Thyroid gland (tissue), 4 donors: ENCODE measurements around the gene ABCC3.

Source experiments
- POLR2A ChIP-seq, 2 donors: fragments of 450-650 bp; IDR thresholded peaks; one replicate each; pipeline ENCODE4 v1.6.1; 2017; ENCODE audit warnings: antibody characterized with exemption in 2 of 2, mild to moderate bottlenecking in 2 of 2, moderate library complexity in 1 of 2
- TF ChIP-seq, protein P1 (sequence below), 6 experiments: fragments of 200-600 bp in 3 of 6; fragments of 450-650 bp in 3 of 6; sonication (generic) in 3 of 6; IDR thresholded peaks; one replicate each; pipeline ENCODE4 v1.5.1; 2016 to 2019; ENCODE audit warnings: antibody characterized with exemption in 6 of 6, mild to moderate bottlenecking in 2 of 6, inconsistent platforms in 1 of 6, moderate library complexity in 1 of 6

- TF ChIP-seq, protein P1, sequence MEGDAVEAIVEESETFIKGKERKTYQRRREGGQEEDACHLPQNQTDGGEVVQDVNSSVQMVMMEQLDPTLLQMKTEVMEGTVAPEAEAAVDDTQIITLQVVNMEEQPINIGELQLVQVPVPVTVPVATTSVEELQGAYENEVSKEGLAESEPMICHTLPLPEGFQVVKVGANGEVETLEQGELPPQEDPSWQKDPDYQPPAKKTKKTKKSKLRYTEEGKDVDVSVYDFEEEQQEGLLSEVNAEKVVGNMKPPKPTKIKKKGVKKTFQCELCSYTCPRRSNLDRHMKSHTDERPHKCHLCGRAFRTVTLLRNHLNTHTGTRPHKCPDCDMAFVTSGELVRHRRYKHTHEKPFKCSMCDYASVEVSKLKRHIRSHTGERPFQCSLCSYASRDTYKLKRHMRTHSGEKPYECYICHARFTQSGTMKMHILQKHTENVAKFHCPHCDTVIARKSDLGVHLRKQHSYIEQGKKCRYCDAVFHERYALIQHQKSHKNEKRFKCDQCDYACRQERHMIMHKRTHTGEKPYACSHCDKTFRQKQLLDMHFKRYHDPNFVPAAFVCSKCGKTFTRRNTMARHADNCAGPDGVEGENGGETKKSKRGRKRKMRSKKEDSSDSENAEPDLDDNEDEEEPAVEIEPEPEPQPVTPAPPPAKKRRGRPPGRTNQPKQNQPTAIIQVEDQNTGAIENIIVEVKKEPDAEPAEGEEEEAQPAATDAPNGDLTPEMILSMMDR (IDR thresholded peaks at IDR 0.05): no peak
- TF ChIP-seq POLR2A (IDR thresholded peaks at IDR 0.05): no peak
Measured at GRCh38 chr17:50696365-50696879, 61.7 kb downstream of the ABCC3 start.
